Activated CD4-positive, CD25-positive, alpha-beta regulatory T cell treated with anti-CD3 and anti-CD28 coated beads, Interleukin-2, amount 50 U/mL, for 16 hours (primary cell): ENCODE results near the gene DENND4C.
"Not testable (repeated sequence)": the region's sequence is repeated elsewhere in the genome, so short reads cannot be mapped to it uniquely, and the experiment has no call there.

Source experiments
- DNase-seq: peaks from one replicate; pipeline ENCODE4 v3.0.0-alpha.2; 2020; ENCODE audit warnings: low read depth, low spot score

DENND4C gene

DNA sequence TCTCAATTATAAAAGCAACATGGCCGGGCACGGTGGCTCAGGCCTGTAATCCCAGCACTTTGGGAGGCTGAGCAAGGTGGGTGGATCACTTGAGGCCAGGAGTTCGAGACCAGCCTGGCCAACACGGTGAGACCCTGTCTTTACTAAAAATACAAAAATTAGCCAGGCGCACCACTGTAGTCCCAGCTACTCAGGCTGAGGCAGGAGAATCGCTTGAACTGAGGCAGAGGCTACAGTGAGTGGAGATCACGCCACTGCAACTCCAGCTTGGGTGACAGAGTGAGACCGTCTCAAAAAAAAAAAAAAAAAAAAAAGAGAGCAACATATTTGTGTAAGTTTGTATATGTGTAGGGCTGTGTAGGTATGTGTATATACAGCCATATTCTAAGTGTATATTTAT, 142.1 kb downstream of the DENND4C start:
- no peak for DNase-seq

- no peak for DNase-seq
Measured at GRCh38 chr9:19373527-19373926, 143.0 kb downstream of the DENND4C start.

GRCh38 chr9:19375538-19375937, 145.0 kb downstream of the DENND4C start:
- no peak for DNase-seq

- no peak for DNase-seq
Measured at GRCh38 chr9:19376931-19377330, 146.4 kb downstream of the DENND4C start.

GRCh38 chr9:19378164-19378563, 147.7 kb downstream of the DENND4C start:
- no peak for DNase-seq

DNA sequence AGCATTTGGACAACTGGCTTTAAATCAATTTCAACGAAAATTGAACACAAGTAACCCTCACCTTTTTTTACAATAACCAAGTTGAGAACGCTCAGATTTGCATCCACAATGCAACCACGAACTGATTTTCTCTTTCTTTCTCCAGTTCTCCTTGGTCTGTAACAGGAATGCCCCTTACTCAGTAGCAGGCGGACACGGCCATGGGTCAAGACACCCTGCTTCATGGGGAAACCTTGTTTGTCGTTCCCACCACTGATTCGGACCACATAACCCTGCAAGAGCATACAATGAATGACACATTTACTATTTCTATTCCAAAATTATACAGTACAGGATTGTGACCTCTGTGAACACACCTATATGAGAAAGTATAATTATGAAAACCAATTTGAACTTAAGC, 148.2 kb downstream of the DENND4C start:
- no peak for DNase-seq

DNA sequence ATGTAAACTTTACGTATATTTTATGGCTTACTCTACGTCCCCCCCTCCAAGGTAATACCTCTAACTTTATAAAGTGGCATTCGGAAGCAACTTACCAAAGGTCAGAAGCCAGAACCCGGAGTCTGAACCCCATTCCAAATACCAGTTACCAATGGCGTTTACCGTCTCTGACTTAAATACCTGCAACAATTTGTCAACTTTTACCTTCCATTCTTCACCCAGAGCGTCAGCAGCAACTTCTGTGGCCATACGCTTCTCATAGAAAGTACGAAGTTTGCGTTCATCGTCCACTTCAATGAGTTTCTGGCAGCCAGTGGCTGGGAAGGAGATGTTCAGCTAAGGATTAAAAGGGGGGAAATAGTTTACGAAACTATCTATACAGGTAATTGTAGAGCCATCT, 148.8 kb downstream of the DENND4C start:
- DNase-seq: no peak

- DNase-seq: no peak
Measured at GRCh38 chr9:19379697-19380046, 149.2 kb downstream of the DENND4C start.

GRCh38 chr9:19380826-19381075, 150.3 kb downstream of the DENND4C start:
- DNase-seq: no peak

DNA sequence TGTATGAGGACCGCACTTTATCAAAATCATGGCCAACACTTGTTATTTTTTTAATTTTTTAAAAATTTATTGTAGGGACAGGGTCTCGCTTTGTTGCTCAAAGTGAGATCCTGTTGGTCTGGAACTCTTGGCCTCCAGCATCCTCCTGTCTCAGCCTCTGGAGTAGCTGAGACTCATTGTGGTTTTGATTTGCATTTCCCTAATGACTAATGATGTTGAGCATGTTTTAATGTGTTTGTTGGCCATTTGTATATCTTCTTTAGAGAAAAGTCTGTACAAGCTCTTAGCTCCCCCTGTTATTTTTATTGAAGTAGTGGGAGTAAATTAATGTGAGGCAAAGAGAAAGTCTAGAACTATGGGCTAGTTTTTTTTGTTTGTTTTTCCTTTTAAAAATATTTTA, 151.2 kb downstream of the DENND4C start:
- no peak for DNase-seq

- not testable (repeated sequence) for DNase-seq
Measured at GRCh38 chr9:19385212-19385611, 154.7 kb downstream of the DENND4C start.

- DNase-seq: no peak
Measured at GRCh38 chr9:19385786-19386501, 155.5 kb downstream of the DENND4C start.

DNA sequence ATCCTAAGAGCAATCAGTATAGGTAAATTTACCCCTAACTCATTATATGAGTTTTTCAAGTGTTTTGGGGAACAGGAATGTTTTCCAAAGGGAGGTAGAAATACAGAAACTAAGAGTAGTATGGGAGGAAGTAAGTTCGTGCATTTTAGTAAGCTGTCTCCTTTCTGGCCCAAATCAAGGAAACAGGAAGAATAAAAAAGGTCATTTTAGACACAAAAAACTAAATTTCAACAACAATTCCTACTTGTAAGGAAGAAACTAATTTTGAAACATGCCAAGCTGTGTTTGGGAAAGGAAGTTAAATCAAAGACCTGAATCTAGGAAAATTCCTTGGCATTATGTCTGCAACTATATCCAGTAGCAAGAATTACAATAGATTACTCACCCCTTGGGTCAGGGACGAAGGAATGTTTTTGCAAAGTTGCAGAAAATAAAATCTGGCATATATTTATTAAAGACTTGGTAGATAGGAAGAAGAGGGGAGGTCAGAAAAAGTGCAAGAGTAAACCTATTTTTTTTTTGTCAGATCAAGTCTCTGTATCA, 156.1 kb downstream of the DENND4C start:
- DNase-seq: no peak

- DNase-seq: no peak
Measured at GRCh38 chr9:19387317-19387716, 156.8 kb downstream of the DENND4C start.

DNA sequence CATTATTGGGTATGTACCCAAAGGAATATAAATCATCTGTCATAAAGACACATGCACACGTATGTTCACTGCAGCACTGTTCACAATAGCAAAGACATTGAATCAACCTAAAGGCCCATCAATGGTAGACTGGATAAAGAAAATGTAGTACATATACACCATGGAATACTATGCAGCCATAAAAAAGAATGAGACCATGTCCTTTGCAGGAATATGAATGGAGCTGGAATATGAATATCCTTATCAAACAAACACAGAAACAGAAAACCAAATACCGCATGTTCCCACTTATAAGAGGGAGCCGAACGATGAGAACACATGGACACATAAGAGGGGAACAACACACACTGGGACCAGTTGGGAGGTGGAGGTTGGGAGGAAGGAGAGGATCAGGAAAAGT, 159.0 kb downstream of the DENND4C start:
- DNase-seq: not testable (repeated sequence)

DNA sequence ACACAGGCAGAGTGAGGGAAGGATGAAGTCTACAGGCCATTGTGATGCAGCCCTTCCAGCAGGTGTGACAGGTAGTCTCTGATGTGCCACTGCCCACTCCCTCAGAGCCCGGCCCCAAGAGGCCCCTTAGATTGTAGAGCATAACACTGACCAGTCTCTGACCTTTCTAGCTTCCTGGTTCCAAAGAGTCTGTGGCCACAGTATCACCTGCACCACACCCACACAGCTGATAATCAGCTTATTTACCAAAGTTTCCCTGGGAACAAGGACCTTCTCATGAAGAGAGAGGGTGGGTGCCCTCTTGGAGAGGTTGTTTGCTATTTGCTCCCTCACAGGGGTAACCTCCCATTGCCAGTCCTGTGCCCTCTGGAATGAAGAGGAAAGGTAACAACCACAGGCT, 167.4 kb downstream of the DENND4C start:
- DNase-seq: no peak

- DNase-seq: not testable (repeated sequence)
Measured at GRCh38 chr9:19403231-19403630, 172.7 kb downstream of the DENND4C start.

- no peak for DNase-seq
Measured at GRCh38 chr9:19404283-19405075, 174.0 kb downstream of the DENND4C start.

GRCh38 chr9:19405771-19406170, 175.3 kb downstream of the DENND4C start:
- no peak for DNase-seq

DNA sequence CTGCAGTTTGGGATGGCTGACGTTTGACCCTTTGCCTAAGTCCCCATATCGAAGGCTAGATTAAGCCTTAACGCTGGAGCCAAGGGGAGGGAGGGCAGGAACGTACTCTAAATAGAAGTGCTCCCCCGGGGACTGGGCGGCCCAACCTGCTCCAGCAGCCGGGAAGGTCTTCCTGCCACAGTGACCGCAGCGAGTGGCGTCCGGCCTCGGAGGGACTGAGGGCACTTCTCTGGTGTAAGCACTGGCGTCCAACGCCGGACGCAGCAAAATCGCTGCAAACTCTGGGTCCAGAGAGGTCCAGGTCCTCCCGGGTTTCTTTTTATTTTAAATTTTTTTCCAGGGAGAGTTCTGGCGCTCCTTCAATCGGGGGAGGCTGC, 177.8 kb downstream of the DENND4C start:
- no peak for DNase-seq

DNA sequence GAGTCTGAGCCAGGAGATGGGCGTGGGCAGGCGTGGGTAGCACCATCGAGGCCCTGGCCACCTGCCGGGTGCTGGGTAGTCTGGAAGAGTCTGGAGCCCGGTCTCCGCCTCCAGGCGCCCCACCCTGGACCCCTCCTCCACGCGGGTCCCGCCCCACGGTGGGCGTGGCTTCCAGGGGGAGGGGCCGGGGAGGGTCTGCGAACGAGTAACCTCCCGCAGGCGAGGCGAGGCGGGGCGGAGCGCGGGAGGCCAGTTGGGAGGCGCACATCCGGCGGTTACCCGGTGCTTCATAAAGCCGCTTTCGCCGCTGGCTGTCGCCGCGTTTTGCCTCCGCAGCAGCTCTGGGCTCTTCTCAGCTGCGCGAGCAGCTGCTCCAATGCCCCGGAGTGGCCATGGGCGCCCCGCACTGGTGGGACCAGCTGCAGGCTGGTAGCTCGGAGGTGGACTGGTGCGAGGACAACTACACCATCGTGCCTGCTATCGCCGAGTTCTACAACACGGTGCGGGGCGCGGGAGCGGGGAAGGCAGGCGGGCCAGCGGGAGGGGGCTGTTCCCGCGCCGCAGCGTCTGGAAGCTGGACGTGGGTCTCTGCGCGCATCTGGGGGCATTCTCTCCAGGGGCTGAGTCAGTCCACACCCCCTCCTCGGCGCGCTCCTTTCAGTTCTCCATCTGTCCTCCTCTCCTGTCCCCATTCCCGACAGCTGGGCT, 178.4 kb downstream of the DENND4C start, which contains the start of gene ACER2:
ACER2 (plus strand) TSS at position 317 of the 708 bp plus-strand sequence; CDS start at position 393, 76 bp downstream.
- DNase-seq: peak; percentile 90

- no peak for DNase-seq
Measured at GRCh38 chr9:19409401-19410194, 179.1 kb downstream of the DENND4C start.
